GM23338 (cell line): ENCODE measurements around the gene RAD51B. TPM values are rescaled to one million over a fixed set of nuclear protein-coding genes. Genes with fewer than 3 reads are reported as not detected.

Experiments
- ATAC-seq: fragments of 200-7000 bp; cut with Tn5 transposase; 3 replicates; pipeline ENCODE4 v1.9.1; 2020
- DNase-seq: peaks from one replicate; pipeline ENCODE4 v3.0.0-alpha.2; 2015; ENCODE audit warnings: low spot score
- H2AFZ ChIP-seq: fragments of 200-600 bp; sonication (generic); 2 replicates; pipeline ENCODE4 v1.8.0; 2016; ENCODE audit warnings: antibody characterized with exemption, mild to moderate bottlenecking, moderate library complexity
- H3F3A ChIP-seq: fragments of 200-600 bp; sonication (generic); replicated peaks from 2 replicates; pipeline ENCODE4 v1.8.0; 2017; ENCODE audit warnings: antibody characterized with exemption, mixed run types, low read depth
- H3K27ac ChIP-seq: fragments of 200-600 bp; sonication (generic); 2 replicates; pipeline ENCODE4 v1.6.1; 2016; ENCODE audit warnings: low read depth
- H3K27me3 ChIP-seq: fragments of 200-600 bp; sonication (generic); 2 replicates; pipeline ENCODE4 v1.8.0; 2016; ENCODE audit warnings: mild to moderate bottlenecking, mixed run types, moderate library complexity; ENCODE audit not compliant: insufficient read depth
- H3K36me3 ChIP-seq: fragments of 200-600 bp; sonication (generic); 2 replicates; pipeline ENCODE4 v1.8.0; 2016; ENCODE audit warnings: mild to moderate bottlenecking; ENCODE audit not compliant: insufficient read depth
- H3K4me1 ChIP-seq: fragments of 200-600 bp; sonication (generic); 2 replicates; pipeline ENCODE4 v1.8.0; 2016; ENCODE audit warnings: mild to moderate bottlenecking, moderate library complexity; ENCODE audit not compliant: insufficient read depth
- H3K4me2 ChIP-seq: fragments of 200-600 bp; sonication (generic); 2 replicates; pipeline ENCODE4 v1.7.1; 2017; ENCODE audit warnings: mixed run types
- H3K4me3 ChIP-seq: fragments of 200-600 bp; sonication (generic); 2 replicates; pipeline ENCODE4 v1.6.1; 2016; ENCODE audit warnings: mixed run types
- H3K79me2 ChIP-seq: fragments of 200-600 bp; sonication (generic); replicated peaks from 2 replicates; pipeline ENCODE4 v1.8.0; 2017; ENCODE audit warnings: mild to moderate bottlenecking; ENCODE audit not compliant: insufficient read depth
- H3K9me2 ChIP-seq: fragments of 200-600 bp; sonication (generic); 2 replicates; pipeline ENCODE4 v1.8.0; 2017; ENCODE audit not compliant: insufficient read depth
- H4K20me1 ChIP-seq: fragments of 200-600 bp; sonication (generic); replicated peaks from 2 replicates; pipeline ENCODE4 v1.8.0; 2017; ENCODE audit warnings: mild to moderate bottlenecking; ENCODE audit not compliant: insufficient read depth
- H3K27ac Mint-ChIP-seq: 2 replicates; pipeline ENCODE4 v1.8.0; 2020; ENCODE audit warnings: inconsistent platforms, mild to moderate bottlenecking, moderate library complexity, mixed read lengths
- H3K27me3 Mint-ChIP-seq: 3 replicates; pipeline ENCODE4 v1.8.0; 2022; ENCODE audit warnings: low read depth, mild to moderate bottlenecking, moderate library complexity, mixed read lengths, inconsistent platforms; ENCODE audit not compliant: insufficient read depth, poor library complexity
- H3K36me3 Mint-ChIP-seq: 3 replicates; pipeline ENCODE4 v1.8.0; 2021; ENCODE audit warnings: low read depth, mild to moderate bottlenecking, inconsistent platforms, moderate library complexity, mixed read lengths
- H3K4me1 Mint-ChIP-seq: 3 replicates; pipeline ENCODE4 v1.8.0; 2020; ENCODE audit warnings: mild to moderate bottlenecking, inconsistent platforms, mixed read lengths
- H3K4me3 Mint-ChIP-seq: 3 replicates; pipeline ENCODE4 v1.8.0; 2021; ENCODE audit warnings: moderate library complexity, mild to moderate bottlenecking, inconsistent platforms, mixed read lengths
- H3K9me3 Mint-ChIP-seq: 3 replicates; pipeline ENCODE4 v1.8.0; 2020; ENCODE audit warnings: moderate library complexity, mild to moderate bottlenecking, inconsistent platforms, mixed read lengths
- CREB1 ChIP-seq: fragments of 250-450 bp; sonication (Bioruptor Pico); IDR thresholded peaks from 2 replicates; pipeline ENCODE4 v1.5.0; 2020; ENCODE audit warnings: low read depth, mild to moderate bottlenecking, moderate library complexity
- EZH2 ChIP-seq: fragments of 200-600 bp; sonication (generic); IDR thresholded peaks from one replicate; pipeline ENCODE4 v1.8.0; 2017; ENCODE audit warnings: antibody characterized with exemption, mild to moderate bottlenecking, low read depth; ENCODE audit not compliant: unreplicated experiment
- EZH2phosphoT487 ChIP-seq: fragments of 200-600 bp; sonication (generic); IDR thresholded peaks from one replicate; pipeline ENCODE4 v1.8.1; 2018; ENCODE audit warnings: antibody characterized with exemption; ENCODE audit not compliant: unreplicated experiment
- JUNB ChIP-seq: IDR thresholded peaks from one replicate; pipeline ENCODE4 v1.6.1; 2016; ENCODE audit warnings: antibody characterized with exemption; ENCODE audit not compliant: unreplicated experiment
- NANOG ChIP-seq: IDR thresholded peaks from 2 replicates; pipeline ENCODE4 v1.6.1; 2016; ENCODE audit warnings: antibody characterized with exemption, borderline replicate concordance
- POLR2AphosphoS5 ChIP-seq: IDR thresholded peaks from 2 replicates; pipeline ENCODE4 v1.6.1; 2016; ENCODE audit warnings: antibody characterized with exemption, low read depth
- REST ChIP-seq: IDR thresholded peaks from one replicate; pipeline ENCODE4 v1.6.1; 2018; ENCODE audit warnings: antibody characterized with exemption; ENCODE audit not compliant: unreplicated experiment
- STAT1 ChIP-seq: IDR thresholded peaks from one replicate; pipeline ENCODE4 v1.6.1; 2016; ENCODE audit warnings: antibody characterized with exemption; ENCODE audit not compliant: unreplicated experiment
- ZNF114 ChIP-seq: fragments of 250-450 bp; sonication (Bioruptor Pico); IDR thresholded peaks from 2 replicates; pipeline ENCODE4 v1.5.0; 2020; ENCODE audit warnings: mild to moderate bottlenecking, moderate library complexity
- ZNF331 ChIP-seq: fragments of 250-450 bp; sonication (Bioruptor Pico); IDR thresholded peaks from 2 replicates; pipeline ENCODE4 v1.5.0; 2020; ENCODE audit warnings: low read depth, mild to moderate bottlenecking, moderate library complexity
- polyA plus RNA-seq: library from polyadenylated mRNA; unstranded; fragments of >200 nt; fragmentation: Nextera tagmentation; extraction: Ambion mirVana; gene quantifications from 2 replicates; pipeline ENCODE4 v1.2.1, GENCODE V29; 2016
- total RNA-seq: library from RNA; depleted of rRNA; stranded (reverse); fragments of >200 nt; shearing (Covaris generic); gene quantifications from 2 replicates; pipeline ENCODE4 v1.2.3, GENCODE V29; 2014
- TF ChIP-seq, protein P1 (sequence below): IDR thresholded peaks from 2 replicates; pipeline ENCODE4 v1.6.1; 2016; ENCODE audit warnings: antibody characterized with exemption
- TF ChIP-seq, protein P2 (sequence below): fragments of 250-450 bp; sonication (Bioruptor Pico); IDR thresholded peaks from 2 replicates; pipeline ENCODE4 v1.5.0; 2020; ENCODE audit warnings: mild to moderate bottlenecking, moderate library complexity
- TF ChIP-seq, protein P3 (sequence below), 2 experiments: fragments of 200-600 bp in 1 of 2; sonication (generic) in 1 of 2; conservative IDR thresholded peaks; 2 replicates each; pipeline versions ENCODE4 v1.5.1 to v1.6.1; 2016 to 2017; ENCODE audit warnings: antibody characterized with exemption in 2 of 2, low read depth in 2 of 2, mild to moderate bottlenecking in 2 of 2, moderate library complexity in 1 of 2

The RAD51B gene
- total and polyA plus RNA-seq, 2 experiments from 2014 or later, result 15.7 to 29.1 TPM

GRCh38 chr14:68656452-68656851, 836.9 kb downstream of the RAD51B start:
- H3K4me3 Mint-ChIP-seq, result no peak overlapping the region
- peaks cover 21% of the 10 kb centered on the region for H3K4me1 Mint-ChIP-seq
- H3K27ac Mint-ChIP-seq, result no peak overlapping the region
- TF ChIP-seq JUNB (no peak), STAT1 (no peak), REST (no peak), EZH2phosphoT487 (no peak), ZNF331 (no peak), NANOG (no peak), POLR2AphosphoS5 (no peak), EZH2 (no peak), CREB1 (CRISPR knock-in tag) (no peak), ZNF114 (no peak)
- TF ChIP-seq, protein P1, sequence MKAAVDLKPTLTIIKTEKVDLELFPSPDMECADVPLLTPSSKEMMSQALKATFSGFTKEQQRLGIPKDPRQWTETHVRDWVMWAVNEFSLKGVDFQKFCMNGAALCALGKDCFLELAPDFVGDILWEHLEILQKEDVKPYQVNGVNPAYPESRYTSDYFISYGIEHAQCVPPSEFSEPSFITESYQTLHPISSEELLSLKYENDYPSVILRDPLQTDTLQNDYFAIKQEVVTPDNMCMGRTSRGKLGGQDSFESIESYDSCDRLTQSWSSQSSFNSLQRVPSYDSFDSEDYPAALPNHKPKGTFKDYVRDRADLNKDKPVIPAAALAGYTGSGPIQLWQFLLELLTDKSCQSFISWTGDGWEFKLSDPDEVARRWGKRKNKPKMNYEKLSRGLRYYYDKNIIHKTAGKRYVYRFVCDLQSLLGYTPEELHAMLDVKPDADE, result no peak
- TF ChIP-seq, protein P2, sequence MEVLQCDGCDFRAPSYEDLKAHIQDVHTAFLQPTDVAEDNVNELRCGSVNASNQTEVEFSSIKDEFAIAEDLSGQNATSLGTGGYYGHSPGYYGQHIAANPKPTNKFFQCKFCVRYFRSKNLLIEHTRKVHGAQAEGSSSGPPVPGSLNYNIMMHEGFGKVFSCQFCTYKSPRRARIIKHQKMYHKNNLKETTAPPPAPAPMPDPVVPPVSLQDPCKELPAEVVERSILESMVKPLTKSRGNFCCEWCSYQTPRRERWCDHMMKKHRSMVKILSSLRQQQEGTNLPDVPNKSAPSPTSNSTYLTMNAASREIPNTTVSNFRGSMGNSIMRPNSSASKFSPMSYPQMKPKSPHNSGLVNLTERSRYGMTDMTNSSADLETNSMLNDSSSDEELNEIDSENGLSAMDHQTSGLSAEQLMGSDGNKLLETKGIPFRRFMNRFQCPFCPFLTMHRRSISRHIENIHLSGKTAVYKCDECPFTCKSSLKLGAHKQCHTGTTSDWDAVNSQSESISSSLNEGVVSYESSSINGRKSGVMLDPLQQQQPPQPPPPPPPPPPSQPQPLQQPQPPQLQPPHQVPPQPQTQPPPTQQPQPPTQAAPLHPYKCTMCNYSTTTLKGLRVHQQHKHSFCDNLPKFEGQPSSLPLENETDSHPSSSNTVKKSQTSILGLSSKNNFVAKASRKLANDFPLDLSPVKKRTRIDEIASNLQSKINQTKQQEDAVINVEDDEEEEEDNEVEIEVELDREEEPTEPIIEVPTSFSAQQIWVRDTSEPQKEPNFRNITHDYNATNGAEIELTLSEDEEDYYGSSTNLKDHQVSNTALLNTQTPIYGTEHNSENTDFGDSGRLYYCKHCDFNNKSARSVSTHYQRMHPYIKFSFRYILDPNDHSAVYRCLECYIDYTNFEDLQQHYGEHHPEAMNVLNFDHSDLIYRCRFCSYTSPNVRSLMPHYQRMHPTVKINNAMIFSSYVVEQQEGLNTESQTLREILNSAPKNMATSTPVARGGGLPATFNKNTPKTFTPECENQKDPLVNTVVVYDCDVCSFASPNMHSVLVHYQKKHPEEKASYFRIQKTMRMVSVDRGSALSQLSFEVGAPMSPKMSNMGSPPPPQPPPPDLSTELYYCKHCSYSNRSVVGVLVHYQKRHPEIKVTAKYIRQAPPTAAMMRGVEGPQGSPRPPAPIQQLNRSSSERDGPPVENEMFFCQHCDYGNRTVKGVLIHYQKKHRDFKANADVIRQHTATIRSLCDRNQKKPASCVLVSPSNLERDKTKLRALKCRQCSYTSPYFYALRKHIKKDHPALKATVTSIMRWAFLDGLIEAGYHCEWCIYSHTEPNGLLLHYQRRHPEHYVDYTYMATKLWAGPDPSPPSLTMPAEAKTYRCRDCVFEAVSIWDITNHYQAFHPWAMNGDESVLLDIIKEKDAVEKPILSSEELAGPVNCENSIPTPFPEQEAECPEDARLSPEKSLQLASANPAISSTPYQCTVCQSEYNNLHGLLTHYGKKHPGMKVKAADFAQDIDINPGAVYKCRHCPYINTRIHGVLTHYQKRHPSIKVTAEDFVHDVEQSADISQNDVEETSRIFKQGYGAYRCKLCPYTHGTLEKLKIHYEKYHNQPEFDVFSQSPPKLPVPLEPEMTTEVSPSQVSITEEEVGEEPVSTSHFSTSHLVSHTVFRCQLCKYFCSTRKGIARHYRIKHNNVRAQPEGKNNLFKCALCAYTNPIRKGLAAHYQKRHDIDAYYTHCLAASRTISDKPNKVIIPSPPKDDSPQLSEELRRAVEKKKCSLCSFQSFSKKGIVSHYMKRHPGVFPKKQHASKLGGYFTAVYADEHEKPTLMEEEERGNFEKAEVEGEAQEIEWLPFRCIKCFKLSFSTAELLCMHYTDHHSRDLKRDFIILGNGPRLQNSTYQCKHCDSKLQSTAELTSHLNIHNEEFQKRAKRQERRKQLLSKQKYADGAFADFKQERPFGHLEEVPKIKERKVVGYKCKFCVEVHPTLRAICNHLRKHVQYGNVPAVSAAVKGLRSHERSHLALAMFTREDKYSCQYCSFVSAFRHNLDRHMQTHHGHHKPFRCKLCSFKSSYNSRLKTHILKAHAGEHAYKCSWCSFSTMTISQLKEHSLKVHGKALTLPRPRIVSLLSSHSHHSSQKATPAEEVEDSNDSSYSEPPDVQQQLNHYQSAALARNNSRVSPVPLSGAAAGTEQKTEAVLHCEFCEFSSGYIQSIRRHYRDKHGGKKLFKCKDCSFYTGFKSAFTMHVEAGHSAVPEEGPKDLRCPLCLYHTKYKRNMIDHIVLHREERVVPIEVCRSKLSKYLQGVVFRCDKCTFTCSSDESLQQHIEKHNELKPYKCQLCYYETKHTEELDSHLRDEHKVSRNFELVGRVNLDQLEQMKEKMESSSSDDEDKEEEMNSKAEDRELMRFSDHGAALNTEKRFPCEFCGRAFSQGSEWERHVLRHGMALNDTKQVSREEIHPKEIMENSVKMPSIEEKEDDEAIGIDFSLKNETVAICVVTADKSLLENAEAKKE (CRISPR knock-in tag), result no peak
- TF ChIP-seq, protein P3, sequence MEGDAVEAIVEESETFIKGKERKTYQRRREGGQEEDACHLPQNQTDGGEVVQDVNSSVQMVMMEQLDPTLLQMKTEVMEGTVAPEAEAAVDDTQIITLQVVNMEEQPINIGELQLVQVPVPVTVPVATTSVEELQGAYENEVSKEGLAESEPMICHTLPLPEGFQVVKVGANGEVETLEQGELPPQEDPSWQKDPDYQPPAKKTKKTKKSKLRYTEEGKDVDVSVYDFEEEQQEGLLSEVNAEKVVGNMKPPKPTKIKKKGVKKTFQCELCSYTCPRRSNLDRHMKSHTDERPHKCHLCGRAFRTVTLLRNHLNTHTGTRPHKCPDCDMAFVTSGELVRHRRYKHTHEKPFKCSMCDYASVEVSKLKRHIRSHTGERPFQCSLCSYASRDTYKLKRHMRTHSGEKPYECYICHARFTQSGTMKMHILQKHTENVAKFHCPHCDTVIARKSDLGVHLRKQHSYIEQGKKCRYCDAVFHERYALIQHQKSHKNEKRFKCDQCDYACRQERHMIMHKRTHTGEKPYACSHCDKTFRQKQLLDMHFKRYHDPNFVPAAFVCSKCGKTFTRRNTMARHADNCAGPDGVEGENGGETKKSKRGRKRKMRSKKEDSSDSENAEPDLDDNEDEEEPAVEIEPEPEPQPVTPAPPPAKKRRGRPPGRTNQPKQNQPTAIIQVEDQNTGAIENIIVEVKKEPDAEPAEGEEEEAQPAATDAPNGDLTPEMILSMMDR (conservative IDR thresholded peaks at IDR 0.05; ENCODE audit: low read depth in 2 of 2), result no peak
- Histone ChIP-seq H3K27ac (no peak overlapping the region), H3K4me3 (no peak overlapping the region), H3K9me2 (0 out of 2 replicates have a peak, but pooled peaks cover under 1% of the 10 kb centered on the region), H3F3A (no peaks in the 10 kb centered on the region), H3K4me1 (no peaks in the 10 kb centered on the region), H3K36me3 (no peaks in the 10 kb centered on the region), H3K4me2 (no peak overlapping the region), H3K79me2 (no peaks in the 10 kb centered on the region), H3K27me3 (no peaks in the 10 kb centered on the region), H2AFZ (no peak overlapping the region), H4K20me1 (no peaks in the 10 kb centered on the region)
- H3K36me3 Mint-ChIP-seq, result no peaks in the 10 kb centered on the region; the same call in 2 of the 3 replicates
- DNase-seq (no peak), ATAC-seq (no peak)
- peaks cover 16% of the 10 kb centered on the region for H3K27me3 Mint-ChIP-seq
- no peaks in the 10 kb centered on the region for H3K9me3 Mint-ChIP-seq
